ENCODE measurements around the gene SLC26A11.
"Not testable (repeated sequence)": the region's sequence is repeated elsewhere in the genome, so short reads cannot be mapped to it uniquely, and the experiment has no call there.

SLC26A11 gene

DNA sequence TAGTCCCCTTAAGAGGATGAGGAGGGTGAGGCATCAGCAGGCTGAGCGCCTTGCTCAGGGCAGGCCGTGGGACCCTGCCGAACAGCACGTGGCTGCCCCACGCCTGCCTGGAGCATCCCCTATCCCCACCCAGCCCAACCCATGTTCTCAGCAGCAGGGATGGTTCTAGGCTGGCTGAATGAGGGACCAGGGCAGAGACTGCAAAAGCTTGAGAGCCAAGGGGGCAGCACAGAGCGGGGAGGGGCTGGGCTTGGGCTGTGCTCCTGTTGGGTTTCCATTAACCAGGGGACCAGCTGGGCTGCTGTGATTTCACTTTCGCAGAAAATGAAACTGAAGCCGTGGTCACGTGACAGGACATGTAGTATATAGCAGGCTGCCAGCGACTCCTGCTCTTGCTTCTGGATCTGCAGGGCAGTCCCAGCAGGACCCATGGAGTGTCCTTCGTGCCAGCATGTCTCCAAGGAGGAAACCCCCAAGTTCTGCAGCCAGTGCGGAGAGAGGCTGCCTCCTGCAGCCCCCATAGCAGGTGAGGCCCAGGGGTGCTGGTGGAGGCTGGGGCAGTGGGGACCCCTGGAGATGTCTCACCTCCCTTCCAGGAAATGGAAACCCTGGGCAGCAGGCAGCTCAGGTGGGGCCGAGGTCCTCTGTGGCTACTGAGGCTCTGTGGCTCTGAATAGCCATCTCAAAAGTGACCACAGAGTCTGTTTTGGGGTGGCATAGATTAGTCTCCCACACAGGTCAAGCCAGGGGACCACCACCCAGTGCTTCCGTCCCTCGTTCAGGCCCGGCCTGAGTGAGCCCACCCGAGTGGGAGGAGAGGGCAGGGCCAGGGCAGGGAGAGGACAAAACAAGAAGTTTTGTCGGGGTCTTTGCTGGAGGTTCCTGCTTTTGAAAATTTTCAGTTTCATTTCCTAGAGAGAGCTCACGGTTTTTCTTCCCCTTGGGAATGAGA lies 43.3 kb downstream of the SLC26A11 start:
- peak; percentile 90 to 93 for DNase-seq

DNA sequence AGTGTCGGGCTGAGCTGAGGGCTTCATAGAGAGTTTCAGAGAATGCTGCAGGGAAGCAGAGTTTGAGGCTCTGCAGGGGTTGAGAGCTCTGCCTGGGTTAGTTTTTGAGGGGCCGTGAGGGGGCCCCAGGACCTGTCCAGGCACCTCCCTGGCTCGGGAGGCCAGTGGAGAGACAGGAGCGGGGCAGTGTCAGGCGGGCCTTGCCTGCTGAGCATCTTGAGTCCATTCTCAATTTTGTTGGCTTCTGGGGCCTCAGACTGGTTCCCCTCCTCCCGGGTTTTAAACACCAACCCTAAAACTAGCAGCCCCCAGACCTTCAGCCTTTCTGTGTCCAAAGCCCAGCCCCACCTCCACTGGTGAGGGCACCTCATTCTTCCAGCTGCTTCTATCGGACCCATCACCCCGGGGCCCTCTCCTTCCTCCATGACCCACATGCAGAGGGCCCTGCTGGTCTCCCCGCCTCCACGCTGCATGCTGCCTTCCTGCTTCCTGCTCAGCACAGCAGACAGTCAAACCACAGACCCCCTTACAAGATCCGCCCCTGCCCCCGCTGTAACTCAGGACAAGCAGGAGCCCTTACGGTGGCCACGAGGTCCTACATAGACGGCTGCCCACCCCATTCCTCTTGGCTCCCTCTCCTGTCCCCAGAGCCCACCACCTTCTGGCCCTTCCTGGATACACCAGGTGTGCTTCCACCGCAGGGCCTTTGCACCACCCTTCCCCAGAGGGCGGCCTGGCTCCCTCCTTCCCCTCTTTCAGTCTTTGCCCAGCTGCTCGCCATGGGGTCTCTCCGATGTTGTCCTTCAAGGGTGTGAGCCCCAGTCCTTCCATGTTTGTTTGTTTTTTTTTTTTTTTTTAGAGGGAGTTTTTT lies 44.2 kb downstream of the SLC26A11 start:
- DNase-seq: peak; percentile 74 to 78

GRCh38 chr17:80265205-80266068 lies 45.2 kb downstream of the SLC26A11 start:
- peak; percentile 78 to 82 for DNase-seq

DNA sequence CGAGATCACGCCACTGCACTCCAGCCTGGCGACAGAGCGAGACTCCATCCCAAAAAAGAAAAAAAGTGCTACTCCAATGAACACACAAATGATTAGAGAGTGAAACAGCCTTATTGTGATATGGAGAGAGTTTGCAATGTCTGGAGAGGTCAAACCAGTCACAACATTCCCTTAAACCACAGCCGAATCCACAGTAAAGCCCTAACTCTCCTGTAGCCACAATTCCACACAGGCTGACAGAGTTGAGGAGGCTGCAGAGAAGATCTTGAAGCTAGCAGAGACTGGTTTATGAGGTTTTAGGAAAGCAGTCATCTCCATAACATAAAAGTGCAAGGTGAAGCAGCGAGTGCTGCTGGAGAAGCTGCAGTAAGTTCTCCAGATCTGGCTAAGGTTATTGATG lies 47.2 kb downstream of the SLC26A11 start:
- no peak for DNase-seq

DNA sequence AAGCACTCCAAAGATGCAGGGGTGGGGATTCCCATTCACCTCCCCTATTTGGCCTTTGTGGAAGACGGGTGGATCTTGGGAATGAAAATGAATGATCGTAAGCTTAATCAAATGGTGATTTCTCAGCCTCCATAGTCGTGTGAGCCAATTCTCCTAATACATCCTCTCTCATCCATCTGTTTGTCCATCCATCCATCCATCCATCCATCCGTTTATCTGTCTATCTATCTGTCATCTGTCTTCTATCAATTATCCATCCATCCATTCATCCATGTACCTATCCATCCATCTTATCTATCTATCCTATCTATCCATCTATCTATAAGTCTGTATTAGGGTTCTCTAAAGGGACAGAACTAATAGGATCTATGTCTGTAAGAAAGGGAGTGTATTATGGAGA lies 48.2 kb downstream of the SLC26A11 start:
- DNase-seq: no peak

DNA sequence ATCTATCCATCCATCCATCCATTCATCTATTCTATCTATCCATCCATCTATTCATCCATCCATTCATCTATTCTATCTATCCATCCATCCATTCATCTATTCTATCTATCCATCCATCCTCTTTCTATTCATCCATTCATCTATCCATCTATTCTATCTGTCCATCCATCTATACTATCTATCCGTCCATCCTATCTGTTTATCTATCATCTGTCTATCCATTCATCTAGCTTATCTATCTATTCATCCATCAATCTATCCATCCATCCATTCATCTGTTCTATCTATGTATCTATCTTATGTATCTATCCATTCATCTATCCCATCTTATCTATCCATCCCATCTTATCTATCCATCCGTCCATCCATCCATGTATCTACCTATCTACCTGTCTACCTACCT lies 49.2 kb downstream of the SLC26A11 start:
- no peak for DNase-seq

- no peak for DNase-seq
Observed at GRCh38 chr17:80270104-80270503, 49.9 kb downstream of the SLC26A11 start.

GRCh38 chr17:80270836-80271235 lies 50.6 kb downstream of the SLC26A11 start:
- DNase-seq: peak; percentile 75 to 80

- DNase-seq: no peak
Observed at GRCh38 chr17:80272366-80272765, 52.1 kb downstream of the SLC26A11 start.

GRCh38 chr17:80274331-80274730 lies 54.1 kb downstream of the SLC26A11 start:
- DNase-seq: no peak

DNA sequence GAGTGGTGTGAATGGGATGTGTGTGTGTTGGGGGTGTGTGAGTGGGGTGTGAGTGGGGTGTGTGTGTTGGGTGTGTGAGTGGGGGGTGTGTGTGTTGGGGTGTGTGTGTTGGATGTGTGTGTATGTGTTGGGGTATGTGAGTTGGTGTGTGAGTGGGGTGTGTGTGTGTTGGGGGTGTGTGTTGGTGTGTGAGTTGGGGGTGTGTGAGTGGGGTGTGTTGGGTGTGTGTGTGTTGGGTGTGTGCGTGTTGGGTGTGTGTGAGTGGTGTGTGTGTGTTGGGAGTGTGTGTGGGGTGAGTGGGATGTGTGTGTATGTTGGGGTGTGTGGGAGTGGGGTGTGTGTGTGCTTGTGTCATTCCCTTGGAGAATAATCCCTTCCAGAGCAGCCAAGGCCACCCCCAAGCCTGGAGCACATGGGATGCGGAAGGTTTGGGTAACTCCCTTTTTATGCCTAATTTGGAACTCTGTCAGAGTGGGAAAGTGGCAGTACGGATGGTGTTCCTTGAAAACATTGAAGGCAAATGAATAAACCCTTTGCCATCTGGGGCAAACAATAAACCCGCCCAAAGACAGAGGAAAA lies 54.7 kb downstream of the SLC26A11 start:
- no peak for DNase-seq

DNA sequence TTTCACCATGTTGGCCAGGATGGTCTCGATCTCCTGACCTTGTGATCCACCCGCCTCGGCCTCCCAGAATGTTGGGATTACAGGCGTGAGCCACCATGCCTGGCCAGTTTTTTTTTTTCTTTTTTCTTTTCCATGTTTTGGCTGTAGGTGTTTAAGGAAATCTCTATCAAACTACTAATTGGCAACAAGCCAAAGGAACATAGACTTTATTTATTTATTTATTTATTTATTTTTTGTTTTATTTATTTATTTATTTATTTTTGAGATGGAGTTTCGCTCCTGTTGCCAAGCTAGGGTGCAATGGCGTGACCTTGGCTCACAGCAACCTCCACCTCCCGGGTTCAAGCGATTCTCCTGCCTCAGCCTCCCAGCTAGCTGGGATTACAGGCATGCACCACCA lies 55.6 kb downstream of the SLC26A11 start:
- DNase-seq: not testable (repeated sequence)

DNA sequence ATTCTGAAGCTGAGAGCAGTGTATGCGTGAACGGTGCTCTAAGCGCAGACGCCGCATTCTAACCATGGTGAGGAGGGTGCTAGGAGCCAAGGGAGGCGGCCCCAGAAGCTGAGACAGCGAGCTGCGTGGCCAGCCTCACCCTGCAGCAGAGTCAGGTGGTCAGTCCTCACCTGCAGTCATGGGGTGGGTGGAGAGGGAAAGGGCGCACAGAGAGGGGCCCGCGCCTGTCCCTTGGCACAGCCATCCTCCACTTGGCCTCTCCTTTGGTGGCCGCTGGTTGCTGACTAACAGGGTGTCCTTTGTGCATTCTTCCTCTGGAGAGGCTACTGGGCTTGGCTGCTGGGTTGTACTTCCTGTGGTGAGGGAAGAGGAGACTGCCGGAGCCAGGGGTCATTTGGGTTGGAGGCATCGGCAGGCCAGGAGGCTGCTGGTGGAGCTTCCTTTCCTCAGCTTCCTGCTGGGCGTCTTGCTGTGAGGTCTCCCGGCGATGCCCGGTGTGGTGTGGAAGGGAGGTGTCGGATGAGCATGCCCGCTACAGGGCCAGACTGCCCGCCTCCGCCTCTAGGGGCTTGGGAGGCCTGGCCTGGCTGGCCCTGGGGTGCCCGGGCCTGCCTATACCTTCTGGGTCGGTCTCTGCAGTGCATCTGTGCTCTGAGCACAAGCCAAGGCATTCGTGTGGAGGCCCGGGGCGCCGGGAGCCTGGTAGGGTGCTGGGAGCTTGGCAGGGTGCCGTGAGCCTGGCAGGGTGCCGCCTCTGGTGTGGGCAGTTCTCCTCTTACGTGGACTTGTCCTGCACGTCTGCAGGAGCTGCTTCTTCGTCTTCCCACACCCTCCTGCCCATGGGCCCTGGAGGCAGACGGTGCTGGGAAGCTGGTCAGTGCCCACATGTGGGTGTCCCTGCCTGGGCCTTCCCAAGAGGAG lies 57.8 kb downstream of the SLC26A11 start:
- DNase-seq: no peak

DNA sequence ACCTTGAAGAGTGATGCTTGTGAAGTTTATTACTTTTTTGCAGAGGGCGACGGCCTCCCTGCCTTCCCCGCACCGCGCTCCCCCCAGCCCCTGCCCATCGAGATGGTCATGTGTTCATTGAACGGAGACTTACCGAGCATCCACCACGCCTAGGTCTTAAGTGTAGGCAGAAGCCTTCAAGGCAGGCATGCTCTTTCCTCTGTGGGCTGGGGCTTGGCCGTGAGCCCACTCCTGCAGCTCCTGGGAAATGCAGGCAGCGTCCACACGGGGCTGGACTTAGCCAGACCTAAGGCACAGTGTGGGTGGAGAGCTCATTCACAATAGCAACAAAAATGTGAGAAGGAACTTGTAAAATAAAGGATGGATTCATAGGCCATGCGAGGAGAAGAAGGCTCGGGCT lies 59.7 kb downstream of the SLC26A11 start:
- DNase-seq: no peak

DNA sequence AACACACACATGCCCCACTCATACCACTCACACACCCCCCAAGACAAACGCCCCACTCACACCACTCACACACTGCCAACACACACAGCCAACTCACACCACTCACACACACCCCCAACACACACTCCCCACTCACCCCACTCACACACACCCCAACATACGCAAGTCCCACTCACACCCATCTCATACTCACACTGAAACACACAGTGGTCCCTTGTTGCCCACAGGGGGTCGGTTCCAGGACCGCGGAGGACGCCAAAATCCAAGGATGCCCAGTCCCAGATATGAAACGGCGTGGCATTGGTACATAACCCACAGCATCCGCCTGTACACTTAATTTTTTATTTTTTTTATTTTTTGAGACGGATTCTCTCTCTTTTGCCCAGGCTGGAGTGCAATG lies 61.3 kb downstream of the SLC26A11 start:
- no peak for DNase-seq

DNA sequence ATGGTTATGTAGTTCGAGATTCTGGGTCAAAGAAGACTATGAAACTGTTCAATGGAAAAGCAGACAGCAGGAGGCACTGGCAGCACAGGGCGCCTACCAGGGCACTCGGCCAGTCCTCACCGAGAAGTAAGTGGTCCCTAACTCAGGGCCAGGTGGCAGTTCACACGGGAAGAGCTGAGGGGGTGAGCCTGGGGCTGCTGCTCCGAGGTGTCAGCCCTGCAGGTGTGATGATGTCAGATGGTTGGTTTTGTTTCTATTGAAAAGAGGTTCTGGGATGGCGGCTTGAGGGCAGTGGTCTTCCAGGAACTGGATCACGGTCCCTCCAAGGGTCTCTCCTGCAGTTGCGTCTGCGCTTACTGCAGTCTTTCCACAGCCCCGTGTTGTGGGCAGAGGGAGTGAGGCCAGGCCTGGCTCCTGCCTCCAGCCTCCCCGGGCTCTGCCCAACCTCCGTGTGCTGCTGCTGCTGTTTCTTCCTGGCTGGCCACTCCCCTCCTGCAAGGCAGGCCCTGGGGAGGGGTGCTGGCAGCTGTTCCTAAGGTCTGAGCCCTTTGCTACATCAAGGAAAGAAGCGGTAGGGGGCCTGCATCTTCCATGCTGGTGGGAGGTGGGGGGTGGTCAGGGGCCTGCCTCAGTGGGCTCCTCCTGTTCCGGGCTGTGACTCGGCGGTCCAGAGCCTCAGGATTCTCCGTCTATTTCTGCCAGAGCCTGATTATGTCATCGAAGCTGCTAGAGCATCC lies 63.1 kb downstream of the SLC26A11 start:
- no peak for DNase-seq

- no peak for DNase-seq
Observed at GRCh38 chr17:80284631-80285030, 64.4 kb downstream of the SLC26A11 start.

DNA sequence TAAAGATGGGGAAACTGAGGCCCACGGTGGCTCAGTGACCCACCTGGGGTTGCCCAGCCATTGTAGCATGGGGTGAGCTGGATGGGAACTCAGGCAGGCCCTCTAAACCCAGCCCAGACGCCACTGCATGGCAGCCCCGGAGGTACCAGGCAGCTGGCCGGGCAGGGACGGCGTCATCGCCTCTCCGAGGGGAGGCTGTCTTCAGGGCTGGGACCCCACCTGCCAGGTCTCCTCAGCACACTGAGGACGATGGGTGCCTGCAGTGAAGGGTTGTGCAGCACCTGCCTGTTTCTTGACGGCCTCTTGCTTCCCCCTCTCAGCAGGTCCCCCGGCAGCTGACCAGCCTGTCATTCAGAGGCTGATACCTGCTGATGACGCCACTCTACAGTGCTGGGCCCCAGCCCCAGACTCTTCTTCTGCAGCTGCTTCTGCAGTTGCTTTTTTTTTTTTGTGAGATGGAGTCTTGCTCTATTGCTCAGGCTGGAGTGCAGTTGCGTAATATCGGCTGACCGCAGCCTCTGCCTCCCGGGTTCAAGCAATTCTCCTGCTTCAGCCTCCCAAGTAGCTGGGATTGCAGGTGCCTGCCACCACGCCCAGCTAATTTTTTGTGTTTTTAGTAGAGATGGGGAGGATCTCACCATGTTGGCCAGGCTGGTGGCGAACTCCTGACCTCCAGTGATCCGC lies 65.2 kb downstream of the SLC26A11 start:
- DNase-seq: no peak

DNA sequence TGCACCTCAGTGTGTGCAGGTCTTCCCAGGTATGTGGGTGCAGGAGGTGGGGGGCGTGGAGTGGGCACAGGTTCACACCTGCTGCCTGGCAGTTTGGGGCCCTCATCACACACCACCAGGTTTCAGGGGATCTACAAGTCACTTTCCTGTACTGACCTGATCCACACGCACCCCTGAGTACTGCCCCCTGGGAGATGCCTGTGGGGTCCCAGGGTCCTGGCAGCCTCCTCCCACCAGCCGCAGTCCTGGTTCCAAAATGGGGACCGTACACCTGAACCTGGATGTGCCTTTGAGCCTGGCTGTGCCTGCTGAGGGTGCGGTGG lies 66.4 kb downstream of the SLC26A11 start:
- DNase-seq: no peak

DNA sequence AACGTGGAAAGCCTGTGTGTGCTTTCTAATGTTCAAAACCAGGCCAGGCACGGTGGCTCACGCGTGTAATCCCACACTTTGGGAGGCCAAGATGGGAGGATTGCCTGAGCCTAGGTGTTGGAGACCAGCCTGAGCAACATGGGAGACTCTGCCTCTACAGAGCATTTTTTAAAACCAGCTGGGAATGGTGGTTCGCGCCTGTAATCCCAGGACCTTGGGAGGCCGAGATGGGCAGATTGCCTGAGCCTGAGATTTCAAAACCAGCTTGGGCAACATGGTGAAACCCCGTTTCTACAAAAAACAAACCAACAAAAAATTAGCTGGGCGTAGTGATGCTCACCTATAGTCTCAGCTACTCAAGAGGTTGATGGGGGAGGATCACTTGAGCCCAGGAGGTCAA lies 66.8 kb downstream of the SLC26A11 start:
- DNase-seq: no peak

Measured in activated T-cell treated with anti-CD3 and anti-CD28 coated beads, Interleukin-2, amount 50 U/mL, for 48 hours (primary cell).